Endothelial cell of coronary artery (primary cell): ENCODE data around the gene DDX23. TPM values are rescaled to one million over a fixed set of nuclear protein-coding genes. Genes with fewer than 3 reads are reported as not detected.

Experiments used
- total RNA-seq: library from RNA; depleted of rRNA; stranded (reverse); fragments of >200 nt; gene quantifications from 2 replicates; pipeline ENCODE4 v1.2.3, GENCODE V29; 2014

DDX23 gene
- total RNA-seq: 98.9 and 102 TPM in 2 replicates

GRCh38 chr12:48851883-48852733 lies at the start of gene DDX23:
Gene DDX23, minus strand, starts transcription at chr12:48852163. Its CDS starts 6,381 bp downstream, at chr12:48845782.

GRCh38 chr12:48865281-48866051 lies 13.5 kb upstream of the DDX23 start, which contains the start of gene RND1:
Gene RND1, minus strand, starts transcription at chr12:48865870. Its CDS starts 103 bp downstream, at chr12:48865767.

GRCh38 chr12:48817873-48818830 lies 33.8 kb downstream of the DDX23 start, which contains the start of gene CACNB3:
Gene CACNB3, plus strand, starts transcription at chr12:48818496. Its CDS starts 434 bp downstream, at chr12:48818930.

DNA sequence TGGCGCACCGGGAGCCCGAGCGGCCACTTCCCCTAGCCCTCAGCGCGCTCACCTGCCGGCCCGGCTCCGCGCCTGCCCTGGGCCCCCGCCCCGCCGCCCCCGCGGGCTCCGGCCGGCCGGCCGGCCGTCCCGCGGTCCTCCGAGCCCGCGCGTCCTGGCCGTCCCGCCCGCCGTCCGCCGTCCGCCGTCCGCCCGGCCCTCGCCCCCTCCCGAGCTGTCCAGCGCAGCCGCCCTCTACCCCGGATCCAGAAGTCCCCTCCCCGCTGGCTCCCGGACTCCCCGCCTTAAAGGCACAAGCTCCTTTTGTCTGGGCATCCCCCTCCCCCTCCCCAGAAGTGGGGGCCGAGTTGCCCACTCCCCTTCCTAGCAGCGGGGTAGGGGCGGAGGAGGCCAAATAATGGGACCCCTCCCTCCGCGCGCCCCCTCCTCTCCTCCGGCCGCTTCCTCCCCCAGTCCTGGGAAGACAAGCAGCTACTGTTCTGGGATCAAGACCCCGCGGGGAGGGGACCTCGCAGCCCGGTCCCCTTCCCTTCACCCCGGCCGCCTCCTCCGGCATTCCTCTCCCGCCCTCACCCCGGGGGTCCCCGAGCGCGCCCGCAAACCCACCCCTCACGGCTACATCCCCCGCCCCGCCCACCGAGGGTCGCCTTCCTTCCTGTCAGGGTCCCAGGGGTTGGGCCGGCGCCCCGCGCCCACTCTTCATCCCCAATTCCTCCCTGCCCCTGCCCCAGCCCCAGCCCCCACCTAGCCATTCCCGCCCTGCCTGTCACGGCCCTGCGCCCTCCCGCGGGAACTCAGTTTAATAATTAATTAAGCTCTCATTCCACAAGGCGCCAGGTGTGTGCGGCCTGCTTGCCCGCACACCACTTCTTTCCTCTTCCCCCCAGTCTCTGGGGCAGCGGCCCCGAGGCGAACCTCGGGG lies 62.8 kb downstream of the DDX23 start, which contains the start of gene ADCY6:
Gene ADCY6, minus strand, starts transcription at position 236 of the 922 bp plus-strand sequence. CDS start 5,655 bp downstream, outside the sequence.

Other genes starting within 250 kb of the DDX23 start
- 38.4 and 39.7 TPM in 2 replicates for gene KANSL2, start 169.9 kb downstream of the DDX23 start, total RNA-seq
- 19.3 and 24.4 TPM in 2 replicates for gene CCNT1, start 135.5 kb downstream of the DDX23 start, total RNA-seq
- 34.6 and 55.4 TPM in 2 replicates for gene ADCY6, start 63.1 kb downstream of the DDX23 start, total RNA-seq
- gene CACNB3, start 33.7 kb downstream of the DDX23 start, total RNA-seq: 15.7 and 20.0 TPM in 2 replicates
- 1.5 and 2.9 TPM in 2 replicates for gene RND1, start 13.7 kb upstream of the DDX23 start, total RNA-seq
- 13.0 and 19.2 TPM in 2 replicates for gene FKBP11, start 73.3 kb upstream of the DDX23 start, total RNA-seq
- gene ARF3, start 105.3 kb upstream of the DDX23 start, total RNA-seq: 37.4 and 38.4 TPM in 2 replicates
- gene WNT10B, start 119.6 kb upstream of the DDX23 start, total RNA-seq: 0.09 TPM in 1 of 2 replicates, not detected in the other
- not detected in 2 replicates for gene WNT1, start 126.2 kb upstream of the DDX23 start, total RNA-seq
- 0.09 TPM in 2 replicates for gene DDN, start 147.2 kb upstream of the DDX23 start, total RNA-seq
- 45.0 and 48.8 TPM in 2 replicates for gene PRKAG1, start 166.6 kb upstream of the DDX23 start, total RNA-seq
- 36.2 and 58.5 TPM in 2 replicates for gene KMT2D, start 208.6 kb upstream of the DDX23 start, total RNA-seq
- gene RHEBL1, start 217.8 kb upstream of the DDX23 start, total RNA-seq: 0.94 and 2.1 TPM in 2 replicates
- gene DHH, start 242.6 kb upstream of the DDX23 start, total RNA-seq: 7.5 and 7.8 TPM in 2 replicates